Thoracic aorta (tissue), 2 donors: ENCODE results near the gene TMEM219. TPM values are rescaled to one million over a fixed set of nuclear protein-coding genes. Genes with fewer than 3 reads are reported as not detected.
A peak's percentile ranks its signal among the peaks of the same experiment; 100 is the strongest.

Experiments
- ATAC-seq: fragments of 150-250 bp; one replicate; pipeline ENCODE4 v1.8.0; 2017; ENCODE audit warnings: low read depth; ENCODE audit not compliant: insufficient number of reproducible peaks, low FRiP score
- DNase-seq: peaks from one replicate; pipeline ENCODE4 v3.0.0-alpha.2; 2020; ENCODE audit warnings: low spot score
- H3K27ac ChIP-seq, 2 donors: fragments of 200-600 bp; sonication (generic); 1 replicate in 1 of 2; 2 replicates in 1 of 2; pipeline ENCODE4 v1.5.1; 2016; ENCODE audit warnings: mild to moderate bottlenecking in 2 of 2, moderate library complexity in 2 of 2
- H3K27me3 ChIP-seq: fragments of 200-600 bp; sonication (generic); replicated peaks from 2 replicates; pipeline ENCODE4 v1.6.0; 2016; ENCODE audit warnings: mild to moderate bottlenecking; ENCODE audit not compliant: insufficient read depth
- H3K36me3 ChIP-seq: fragments of 200-600 bp; sonication (generic); one replicate; pipeline ENCODE4 v1.5.1; 2016
- H3K4me1 ChIP-seq, 2 donors: fragments of 200-600 bp; sonication (generic); 1 replicate in 1 of 2; 2 replicates in 1 of 2; pipeline versions ENCODE4 v1.5.1 to v1.6.0; 2016; ENCODE audit warnings: low read depth in 2 of 2, mild to moderate bottlenecking in 1 of 2; ENCODE audit not compliant: control insufficient read depth in 1 of 2
- H3K4me3 ChIP-seq: fragments of 200-600 bp; sonication (generic); 2 replicates; pipeline ENCODE4 v1.5.1; 2016; ENCODE audit warnings: mild to moderate bottlenecking
- H3K9me3 ChIP-seq: fragments of 200-600 bp; sonication (generic); 2 replicates; pipeline ENCODE4 v1.5.1; 2016
- CTCF ChIP-seq: fragments of 200-600 bp; sonication (generic); IDR thresholded peaks from one replicate; pipeline ENCODE4 v1.5.1; 2019; ENCODE audit warnings: antibody characterized with exemption
- total RNA-seq, 2 donors: library from RNA; depleted of rRNA; stranded (reverse); fragments of >200 nt; gene quantifications; one replicate each; pipeline versions ENCODE4 v1.1.0 to v1.2.3, GENCODE V29; 2016

Gene TMEM219
- total RNA-seq, 2 donors from 2014 or later, result 79.7 to 161 TPM

- no peak for DNase-seq
- no peak for TF ChIP-seq CTCF
- peak overlapping the region; percentile 86 for H3K4me3 ChIP-seq
- no peak for ATAC-seq
- no peaks in the 10 kb centered on the region for H3K27me3 ChIP-seq
- H3K9me3 ChIP-seq, result no peaks in the 10 kb centered on the region
- H3K36me3 ChIP-seq, result peaks cover 14% of the 10 kb centered on the region
- peaks cover 12 to 20% of the 10 kb centered on the region in 2 donors for H3K4me1 ChIP-seq
- H3K27ac ChIP-seq, result peak overlapping the region in 1 of 2 donors; percentile 96
Observed at GRCh38 chr16:29996766-29997250, 34.9 kb downstream of the TMEM219 start.

GRCh38 chr16:29999605-30000004, 37.7 kb downstream of the TMEM219 start:
- DNase-seq (no peak), ATAC-seq (no peak)
- no peaks in the 10 kb centered on the region for H3K9me3 ChIP-seq
- peaks cover 9 to 14% of the 10 kb centered on the region in 2 donors for H3K4me1 ChIP-seq
- no peak for TF ChIP-seq CTCF
- H3K4me3 ChIP-seq, result no peak overlapping the region
- peaks cover 7% of the 10 kb centered on the region for H3K36me3 ChIP-seq
- no peaks in the 10 kb centered on the region for H3K27me3 ChIP-seq
- no peak overlapping the region for H3K27ac ChIP-seq

GRCh38 chr16:30000735-30001631, 39.1 kb downstream of the TMEM219 start:
- TF ChIP-seq CTCF, result no peak
- H3K4me3 ChIP-seq, result no peak overlapping the region
- peaks cover 6 to 9% of the 10 kb centered on the region in 2 donors for H3K4me1 ChIP-seq
- ATAC-seq (no peak), DNase-seq (no peak)
- no peaks in the 10 kb centered on the region for H3K27me3 ChIP-seq
- H3K9me3 ChIP-seq, result no peaks in the 10 kb centered on the region
- H3K36me3 ChIP-seq, result peaks cover 7% of the 10 kb centered on the region
- no peak overlapping the region for H3K27ac ChIP-seq

GRCh38 chr16:30002614-30003346, 40.9 kb downstream of the TMEM219 start:
- H3K9me3 ChIP-seq, result no peaks in the 10 kb centered on the region
- H3K27me3 ChIP-seq, result no peaks in the 10 kb centered on the region
- H3K4me1 ChIP-seq, result no peaks in the 10 kb centered on the region
- peaks cover 7% of the 10 kb centered on the region for H3K36me3 ChIP-seq
- ATAC-seq (no peak), DNase-seq (no peak)
- no peak overlapping the region for H3K27ac ChIP-seq
- H3K4me3 ChIP-seq, result no peak overlapping the region
- no peak for TF ChIP-seq CTCF
